Adrenal gland (tissue), 12 donors: ENCODE results near the gene TNC. TPM values are rescaled to one million over a fixed set of nuclear protein-coding genes. Genes with fewer than 3 reads are reported as not detected.

Experiments
- DNase-seq, 7 donors: peaks; one replicate each; pipeline ENCODE4 v3.0.0-alpha.2; 2019 to 2020
- H3K27ac ChIP-seq, 5 donors: fragments of 200-600 bp; sonication (generic) in 4 of 5; 1 replicate in 3 of 5; 2 replicates in 2 of 5; pipeline versions ENCODE4 v1.5.1 to v1.8.0; 2016 to 2020; ENCODE audit warnings: mild to moderate bottlenecking in 1 of 5
- H3K27me3 ChIP-seq: fragments of 200-600 bp; 2 replicates; pipeline ENCODE4 v1.8.0; 2021
- H3K36me3 ChIP-seq, 2 donors: fragments of 200-600 bp; replicated peaks in 1 of 2; 1 replicate in 1 of 2; 2 replicates in 1 of 2; pipeline versions ENCODE4 v1.5.1 to v1.8.0; 2018 to 2022
- H3K4me1 ChIP-seq, 2 donors: fragments of 200-600 bp; replicated peaks in 1 of 2; 1 replicate in 1 of 2; 2 replicates in 1 of 2; pipeline versions ENCODE4 v1.5.1 to v1.8.0; 2018 to 2021
- H3K4me3 ChIP-seq, 4 donors: fragments of 200-600 bp; sonication (generic) in 3 of 4; one replicate each; pipeline ENCODE4 v1.5.1; 2016 to 2018
- H3K9me3 ChIP-seq, 3 donors: fragments of 200-600 bp; sonication (generic) in 1 of 3; replicated peaks in 1 of 3; 1 replicate in 2 of 3; 2 replicates in 1 of 3; pipeline versions ENCODE4 v1.5.1 to v1.8.0; 2016 to 2021
- CTCF ChIP-seq, 6 experiments: fragments of 450-650 bp in 4 of 6; fragments of 200-600 bp in 2 of 6; sonication (generic) in 1 of 6; IDR thresholded peaks; 1 replicate in 5 of 6; 2 replicates in 1 of 6; pipeline versions ENCODE4 v1.5.1 to v1.8.0; 2016 to 2021; ENCODE audit warnings: antibody characterized with exemption in 6 of 6, mild to moderate bottlenecking in 2 of 6, moderate library complexity in 1 of 6
- POLR2A ChIP-seq, 2 donors: fragments of 450-650 bp; IDR thresholded peaks; one replicate each; pipeline ENCODE4 v1.6.1; 2017; ENCODE audit warnings: antibody characterized with exemption in 2 of 2, mild to moderate bottlenecking in 2 of 2, moderate library complexity in 1 of 2
- WGBS, 4 donors: extraction: QIAGEN DNeasy Blood & Tissue Kit in 2 of 4; methylation state at CpG; one replicate each; pipeline versions ENCODE4 v1.1.5 to v1.1.7; 2013 to 2017; 5-methylcytosine and 5-hydroxymethylcytosine counted together
- intact Hi-C, 2 donors: fragments of 100-400 bp; cut with DNase I; formaldehyde crosslinking; loops; one replicate each; pipeline versions ENCODE4 v1.14.1 to v1.15.0; 2022 to 2023
- polyA plus RNA-seq, 3 donors: library from polyadenylated mRNA; stranded (reverse); fragments of 200-250 nt in 2 of 3; fragments of 350-450 nt in 1 of 3; fragmentation: Illumina TruSeq in 1 of 3; extraction: RNeasy Lipid Tissue Mini Kit (QIAGEN cat#74804) in 1 of 3; gene quantifications; one replicate each; pipeline ENCODE4 v1.2.3, GENCODE V29; 2013 to 2014
- total RNA-seq, 9 donors: library from RNA; depleted of rRNA in 4 of 9; stranded (reverse); fragments of >200 nt in 4 of 9; fragments of 120-200 nt in 1 of 9; fragmentation: NEBNext Ultra II Directional in 1 of 9; extraction: Animal tissue kit (Norgen Biotek cat#: 25700) in 1 of 9; gene quantifications; one replicate each; pipeline versions ENCODE4 v1.1.0 to v1.2.4, GENCODE V29; 2013 to 2023
- donor health status: healthy with polysubstance abuse.
- donor health status: Bipolar disorder and iron deficiency.
- donor health status: DM: yes; HTN: yes; CAD: no.
- donor health status: DM: no; HTN: no; CAD: no.
- donor health status: DM: no; HTN: no; CAD: no.
- donor health status: DM: yes; HTN: yes; CAD: no.

TNC gene
- total and polyA plus RNA-seq, 12 donors, result 1.9 to 53.8 (median 10.7) TPM

GRCh38 chr9:115122937-115123336 lies 5.0 kb upstream of the TNC start:
- no peak overlapping the region for H3K4me3 ChIP-seq
- WGBS, 4 donors, result 53 to 70% (median 62%) methylated on average over 5 of the region's 5 CpGs
- no peaks in the 10 kb centered on the region for H3K36me3 ChIP-seq
- peaks cover 7% of the 10 kb centered on the region for H3K27me3 ChIP-seq
- H3K4me1 ChIP-seq, result peaks cover 0 to 11% of the 10 kb centered on the region in 2 donors
- intact Hi-C loops, result no loop called here
- no peak overlapping the region for H3K27ac ChIP-seq
- no peak for TF ChIP-seq CTCF (IDR thresholded peaks at IDR 0.05)
- TF ChIP-seq POLR2A (IDR thresholded peaks at IDR 0.05), result no peak
- H3K9me3 ChIP-seq, result no peaks in the 10 kb centered on the region
- DNase-seq, result no peak

- no peak overlapping the region for H3K27ac ChIP-seq
- H3K4me3 ChIP-seq, result no peak overlapping the region
- H3K4me1 ChIP-seq, result peaks cover 0 to 15% of the 10 kb centered on the region in 2 donors
- peaks cover 20% of the 10 kb centered on the region for H3K27me3 ChIP-seq
- H3K36me3 ChIP-seq, result no peaks in the 10 kb centered on the region
- DNase-seq, result no peak
- intact Hi-C loops, result no loop called here
- no peaks in the 10 kb centered on the region for H3K9me3 ChIP-seq
- TF ChIP-seq CTCF (IDR thresholded peaks at IDR 0.05) (no peak), POLR2A (IDR thresholded peaks at IDR 0.05) (no peak)
Observed at GRCh38 chr9:115121181-115121580, 3.2 kb upstream of the TNC start.

- Histone ChIP-seq H3K27ac (peak overlapping the region in 1 of 5 donors; percentile 49), H3K4me3 (peak overlapping the region in 1 of 4 donors; percentile 43), H3K4me1 (peaks cover 0 to 15% of the 10 kb centered on the region in 2 donors), H3K27me3 (peaks cover 22% of the 10 kb centered on the region), H3K9me3 (no peaks in the 10 kb centered on the region), H3K36me3 (no peaks in the 10 kb centered on the region)
- DNase-seq, result peak; percentile 24 to 61 (median 43)
- 5 to 9% (median 7%) methylated on average over 8 of the region's 8 CpGs for WGBS, 4 donors
- TF ChIP-seq POLR2A (IDR thresholded peaks at IDR 0.05), result no peak
- TF ChIP-seq CTCF (IDR thresholded peaks at IDR 0.05), result no peak
- intact Hi-C loops, result no loop called here
Observed at GRCh38 chr9:115118879-115119218, 892 bp upstream of the TNC start.

GRCh38 chr9:115116421-115117284 lies 1.3 kb downstream of the TNC start:
- no peak for TF ChIP-seq POLR2A (IDR thresholded peaks at IDR 0.05)
- TF ChIP-seq CTCF (IDR thresholded peaks at IDR 0.05), result no peak
- no peaks in the 10 kb centered on the region for H3K9me3 ChIP-seq
- intact Hi-C loops, result no loop called here
- H3K4me1 ChIP-seq, result peaks cover 0 to 15% of the 10 kb centered on the region in 2 donors
- WGBS, 4 donors, result 55 to 63% (median 61%) methylated on average over 8 of the region's 8 CpGs
- H3K36me3 ChIP-seq, result no peaks in the 10 kb centered on the region
- DNase-seq, result no peak
- H3K4me3 ChIP-seq, result no peak overlapping the region
- no peak overlapping the region for H3K27ac ChIP-seq
- H3K27me3 ChIP-seq, result peaks cover 22% of the 10 kb centered on the region
